HG03039 (cell line): Measurements from ENCODE around the gene NGF.

Source experiments
- ATAC-seq: cut with Tn5 transposase; IDR thresholded peaks from one replicate; pipeline ENCODE4 v1.9.1; 2021; ENCODE audit warnings: mild to moderate bottlenecking, moderate library complexity; ENCODE audit not compliant: unreplicated experiment

The NGF gene

GRCh38 chr1:115283681-115284146 lies 54.3 kb downstream of the NGF start:
- ATAC-seq: no peak

- no peak for ATAC-seq
Observed at GRCh38 chr1:115283249-115283648, 54.8 kb downstream of the NGF start.

GRCh38 chr1:115282807-115283208 lies 55.2 kb downstream of the NGF start:
- ATAC-seq: no peak

- no peak for ATAC-seq
Observed at GRCh38 chr1:115281143-115281542, 56.9 kb downstream of the NGF start.

GRCh38 chr1:115280064-115280463 lies 58.0 kb downstream of the NGF start:
- no peak for ATAC-seq

- ATAC-seq: no peak
Observed at GRCh38 chr1:115278211-115278610, 59.8 kb downstream of the NGF start.

- ATAC-seq: no peak
Observed at GRCh38 chr1:115277276-115277675, 60.8 kb downstream of the NGF start.

GRCh38 chr1:115275216-115275615 lies 62.8 kb downstream of the NGF start:
- ATAC-seq: no peak

- no peak for ATAC-seq
Observed at GRCh38 chr1:115274467-115274866, 63.6 kb downstream of the NGF start.

- ATAC-seq: no peak
Observed at GRCh38 chr1:115266729-115267421, 71.2 kb downstream of the NGF start.

GRCh38 chr1:115265099-115265498 lies 73.0 kb downstream of the NGF start:
- ATAC-seq: no peak

GRCh38 chr1:115262886-115263285 lies 75.2 kb downstream of the NGF start:
- ATAC-seq: no peak

GRCh38 chr1:115261496-115261895 lies 76.6 kb downstream of the NGF start:
- no peak for ATAC-seq

- no peak for ATAC-seq
Observed at GRCh38 chr1:115258302-115258866, 79.7 kb downstream of the NGF start.

GRCh38 chr1:115257591-115257990 lies 80.5 kb downstream of the NGF start:
- no peak for ATAC-seq

GRCh38 chr1:115255154-115255553 lies 82.9 kb downstream of the NGF start:
- no peak for ATAC-seq

GRCh38 chr1:115252585-115252984 lies 85.5 kb downstream of the NGF start:
- ATAC-seq: no peak

- no peak for ATAC-seq
Observed at GRCh38 chr1:115251856-115252255, 86.2 kb downstream of the NGF start.

GRCh38 chr1:115251340-115251748 lies 86.7 kb downstream of the NGF start:
- no peak for ATAC-seq

- no peak for ATAC-seq
Observed at GRCh38 chr1:115246526-115246925, 91.5 kb downstream of the NGF start.

- ATAC-seq: no peak
Observed at GRCh38 chr1:115245227-115245626, 92.8 kb downstream of the NGF start.

GRCh38 chr1:115242543-115242942 lies 95.5 kb downstream of the NGF start:
- ATAC-seq: no peak

- no peak for ATAC-seq
Observed at GRCh38 chr1:115241309-115241708, 96.7 kb downstream of the NGF start.
